K562 (cell line): ENCODE data around the gene ALDH16A1. TPM values are rescaled to one million over a fixed set of nuclear protein-coding genes. Genes with fewer than 3 reads are reported as not detected.

Experiments
- ATF1 ChIP-seq, 2 experiments: fragments of 450-650 bp in 1 of 2; IDR thresholded peaks; 2 replicates each; pipeline ENCODE4 v1.6.1; 2016; ENCODE audit warnings: missing compliant biosample characterization in 1 of 2, missing genetic modification characterization in 1 of 2
- BACH1 ChIP-seq: fragments of 200-800 bp; sonication (Bioruptor generic); IDR thresholded peaks from 2 replicates; pipeline ENCODE4 v1.6.1; 2016; ENCODE audit warnings: missing genetic modification characterization, missing compliant biosample characterization
- CREM ChIP-seq: IDR thresholded peaks from 2 replicates; pipeline ENCODE4 v1.6.1; 2014; ENCODE audit warnings: antibody characterized with exemption, low read depth
- E2F6 ChIP-seq, 2 experiments: IDR thresholded peaks; 2 replicates each; pipeline ENCODE4 v1.6.1; 2011; ENCODE audit warnings: borderline replicate concordance in 1 of 2, control low read depth in 1 of 2, low read depth in 1 of 2, low read length in 1 of 2, mild to moderate bottlenecking in 1 of 2, mixed read lengths in 1 of 2, moderate library complexity in 1 of 2; ENCODE audit not compliant: insufficient read depth in 1 of 2, insufficient read length in 1 of 2, poor library complexity in 1 of 2, severe bottlenecking in 1 of 2; ENCODE audit errors: extremely low read depth in 1 of 2
- EHMT2 ChIP-seq: fragments of 450-650 bp; IDR thresholded peaks from 2 replicates; pipeline ENCODE4 v1.6.1; 2018; ENCODE audit warnings: antibody characterized with exemption
- MGA ChIP-seq: fragments of 450-650 bp; IDR thresholded peaks from 2 replicates; pipeline ENCODE4 v1.6.1; 2016; ENCODE audit warnings: mild to moderate bottlenecking, moderate library complexity
- MTA3 ChIP-seq: fragments of 450-650 bp; formaldehyde crosslinking; IDR thresholded peaks from 2 replicates; pipeline ENCODE4 v1.6.1; 2017; ENCODE audit warnings: mild to moderate bottlenecking, borderline replicate concordance
- NBN ChIP-seq: fragments of 450-650 bp; IDR thresholded peaks from 2 replicates; pipeline ENCODE4 v1.6.1; 2016; ENCODE audit warnings: low read depth, mild to moderate bottlenecking
- NFATC3 ChIP-seq: fragments of 450-650 bp; IDR thresholded peaks from 2 replicates; pipeline ENCODE4 v1.6.1; 2017; ENCODE audit warnings: mild to moderate bottlenecking
- POLR2AphosphoS5 ChIP-seq: IDR thresholded peaks from 2 replicates; pipeline ENCODE4 v1.6.1; 2011; ENCODE audit warnings: mild to moderate bottlenecking, low read depth, low read length, moderate library complexity; ENCODE audit not compliant: control insufficient read depth, insufficient read depth
- RUNX1 ChIP-seq: sonication (generic); IDR thresholded peaks from 2 replicates; pipeline ENCODE4 v1.6.1; 2016; ENCODE audit warnings: antibody characterized with exemption, low read depth
- ZBED1 ChIP-seq: IDR thresholded peaks from 2 replicates; pipeline ENCODE4 v1.6.1; 2014
- ZBTB12 ChIP-seq: fragments of 250-450 bp; sonication (Bioruptor Pico); IDR thresholded peaks from 2 replicates; pipeline ENCODE4 v1.4.0; 2020
- polyA plus RNA-seq, 8 experiments: library from polyadenylated mRNA; depleted of rRNA in 4 of 8; stranded (reverse) in 5 of 8; unstranded in 3 of 8; fragments of >200 nt; fragmentation: Nextera tagmentation in 2 of 8; fragmentation: Illumina TruSeq in 1 of 8; extraction: Ambion mirVana in 2 of 8; extraction: Trizol in 1 of 8; gene quantifications; 2 replicates each; pipeline versions ENCODE4 v1.2.1 to v1.2.3, GENCODE V29; 2011 to 2014; ENCODE audit warnings: inconsistent platforms in 1 of 8, missing spikeins in 1 of 8
- total RNA-seq, 7 experiments: library from RNA; depleted of rRNA in 6 of 7; stranded (reverse); fragments of >200 nt in 6 of 7; fragmentation: Illumina TruSeq in 2 of 7; extraction: Trizol in 2 of 7; gene quantifications; 2 replicates each; pipeline versions ENCODE4 v1.2.1 to v1.2.3, GENCODE V29; 2011 to 2021; ENCODE audit warnings: low replicate concordance in 1 of 7

The ALDH16A1 gene
- total and polyA plus RNA-seq, 9 of the 15 experiments (the other 6 are each of a cell fraction or from before 2014, with no cell fraction given): 2.2 to 52.2 (median 7.6) TPM

- TF ChIP-seq E2F6 (IDR thresholded peaks at IDR 0.05; ENCODE audit: borderline replicate concordance in 1 of 2, extremely low read depth in 1 of 2, insufficient read depth in 1 of 2, insufficient read length in 1 of 2, low read depth in 1 of 2, low read length in 1 of 2, poor library complexity in 1 of 2, severe bottlenecking in 1 of 2): peak; percentile 69 to 79
- TF ChIP-seq RUNX1: peak; percentile 68; the same call in 1 of the 2 replicates
- TF ChIP-seq ZBTB12 (CRISPR knock-in tag): 0 out of 2 replicates have a peak, but pooled peaks have one; percentile 45
- no peak for TF ChIP-seq NFATC3
- TF ChIP-seq ATF1 (CRISPR knock-in tag; IDR thresholded peaks at IDR 0.05): peak; percentile 64; the same call in 1 of the 2 replicates
- peak; percentile 97 for TF ChIP-seq ATF1 (tag; IDR thresholded peaks at IDR 0.05)
- TF ChIP-seq NBN: peak; percentile 91
- TF ChIP-seq MGA: peak; percentile 71
- no peak for TF ChIP-seq BACH1 (tag)
- peak; percentile 96 for TF ChIP-seq CREM
- no peak for TF ChIP-seq EHMT2
- no peak for TF ChIP-seq ZBED1
- no peak for TF ChIP-seq MTA3
- TF ChIP-seq POLR2AphosphoS5: no peak
Observed at GRCh38 chr19:49436381-49437017, 16.5 kb upstream of the ALDH16A1 start (continued).
